ENCODE measurements around the gene C7orf57.
"Not testable (repeated sequence)": the region's sequence is repeated elsewhere in the genome, so short reads cannot be mapped to it uniquely, and the experiment has no call there.

C7orf57 gene

GRCh38 chr7:48035301-48035966 is at the start of gene C7orf57:
C7orf57 (plus strand) TSS chr7:48035543; CDS start chr7:48036309, 766 bp downstream.
- peak; percentile 49 for DNase-seq

- DNase-seq: no peak
These were observed 46.6 kb upstream of the C7orf57 start for GRCh38 chr7:47988496-47989386.

- not testable (repeated sequence) for DNase-seq
These were observed 45.5 kb upstream of the C7orf57 start for GRCh38 chr7:47989607-47990400.

- DNase-seq: no peak
These were observed 44.8 kb upstream of the C7orf57 start for GRCh38 chr7:47990592-47990991.

GRCh38 chr7:47991270-47991669 is 44.1 kb upstream of the C7orf57 start:
- DNase-seq: no peak

- DNase-seq: peak; percentile 33
These were observed 43.5 kb upstream of the C7orf57 start for GRCh38 chr7:47991741-47992311.

- DNase-seq: no peak
These were observed 42.9 kb upstream of the C7orf57 start for GRCh38 chr7:47992446-47992845.

GRCh38 chr7:47999413-47999812 is 35.9 kb upstream of the C7orf57 start:
- DNase-seq: no peak

- DNase-seq: not testable (repeated sequence)
These were observed 35.2 kb upstream of the C7orf57 start for GRCh38 chr7:48000164-48000563.

- no peak for DNase-seq
These were observed 31.3 kb upstream of the C7orf57 start for GRCh38 chr7:48004032-48004431.

- no peak for DNase-seq
These were observed 30.7 kb upstream of the C7orf57 start for GRCh38 chr7:48004638-48005037.

GRCh38 chr7:48006866-48007265 is 28.5 kb upstream of the C7orf57 start:
- no peak for DNase-seq

GRCh38 chr7:48009257-48009656 is 26.1 kb upstream of the C7orf57 start:
- DNase-seq: no peak

GRCh38 chr7:48009954-48010353 is 25.4 kb upstream of the C7orf57 start:
- no peak for DNase-seq

GRCh38 chr7:48011323-48011722 is 24.0 kb upstream of the C7orf57 start:
- DNase-seq: no peak

GRCh38 chr7:48011951-48012350 is 23.4 kb upstream of the C7orf57 start:
- DNase-seq: no peak

- no peak for DNase-seq
These were observed 18.7 kb upstream of the C7orf57 start for GRCh38 chr7:48016641-48017040.

GRCh38 chr7:48017674-48018073 is 17.7 kb upstream of the C7orf57 start:
- DNase-seq: no peak

GRCh38 chr7:48025624-48026023 is 9.7 kb upstream of the C7orf57 start:
- DNase-seq: no peak

- DNase-seq: no peak
These were observed 6.4 kb upstream of the C7orf57 start, which contains the start of gene SUN3 for GRCh38 chr7:48028938-48029337. SUN3 (minus strand) TSS chr7:48029107; CDS start chr7:48028938, 169 bp downstream.

- no peak for DNase-seq
These were observed 4.2 kb upstream of the C7orf57 start for GRCh38 chr7:48031111-48031510.

GRCh38 chr7:48033922-48034321 is 1.4 kb upstream of the C7orf57 start:
- no peak for DNase-seq

GRCh38 chr7:48035967-48036478 is 680 bp downstream of the C7orf57 start:
- DNase-seq: no peak
